ENCODE results near the gene NDUFB5.

The NDUFB5 gene

DNA sequence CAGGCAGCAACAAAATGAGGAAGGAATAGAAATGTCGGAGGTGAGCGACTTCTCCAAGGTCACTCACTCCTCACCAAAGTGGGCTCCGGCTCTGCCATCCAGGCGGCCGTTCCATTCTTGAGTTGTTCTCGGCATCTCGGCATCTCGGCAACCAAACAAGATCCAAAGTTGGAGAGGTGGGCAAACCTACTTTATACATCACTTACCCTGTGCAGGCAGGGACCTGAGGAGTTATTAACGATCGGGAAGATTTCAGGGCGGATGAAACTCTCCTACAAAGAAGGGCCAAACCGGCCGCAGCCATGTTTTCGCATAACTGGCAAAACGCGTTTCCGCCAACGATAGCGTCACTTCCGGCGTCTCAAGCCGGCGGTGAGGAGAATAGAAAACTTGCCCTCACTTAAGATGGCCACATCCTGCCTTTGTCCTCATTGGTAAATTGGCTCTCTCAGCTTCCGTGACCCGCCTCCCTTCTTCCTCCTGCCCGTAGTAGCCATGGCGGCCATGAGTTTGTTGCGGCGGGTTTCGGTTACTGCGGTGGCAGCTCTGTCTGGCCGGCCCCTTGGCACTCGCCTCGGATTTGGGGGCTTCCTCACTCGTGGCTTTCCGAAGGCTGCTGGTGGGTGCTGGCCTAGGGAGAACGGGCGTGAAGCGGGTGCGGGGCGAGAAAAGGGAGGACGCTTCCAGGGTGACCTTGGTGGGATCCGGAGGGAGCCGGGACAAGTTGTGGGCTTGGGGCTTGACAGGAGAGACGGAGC, at the start of gene NDUFB5, which contains the start of gene MRPL47:
NDUFB5 (plus strand) TSS at position 474 of the 758 bp plus-strand sequence; CDS start at position 496, 22 bp downstream.
MRPL47 (minus strand) TSS at position 318 of the 758 bp plus-strand sequence; CDS start at position 304, 14 bp downstream.
- peak; percentile 80 to 87 (median 83) for DNase-seq (ENCODE audit: low read depth in 3 of 3)

GRCh38 chr3:179558742-179559364, 45.7 kb upstream of the NDUFB5 start:
- peak; percentile 20 to 24 (median 24) for DNase-seq (ENCODE audit: low read depth in 3 of 3)

DNA sequence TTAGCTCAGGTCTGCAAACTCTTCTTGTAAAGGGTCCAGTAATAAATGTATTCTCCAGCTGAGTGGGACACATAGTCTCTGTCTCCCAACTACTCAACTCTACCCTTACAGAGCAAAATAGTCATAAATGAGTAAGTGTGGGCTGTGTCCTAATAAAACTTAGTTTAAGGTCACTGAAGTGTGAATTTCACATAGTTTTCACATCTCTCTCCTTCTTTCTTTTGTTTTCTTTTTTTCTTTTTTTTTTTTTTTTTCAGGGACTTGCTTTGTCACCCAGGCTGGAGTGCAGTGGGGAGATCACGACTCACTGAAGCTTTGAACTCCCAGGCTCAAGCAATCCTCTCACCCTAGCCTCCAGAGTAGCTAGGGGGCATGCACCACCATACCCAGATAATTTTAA, 43.8 kb upstream of the NDUFB5 start:
- no peak for DNase-seq (ENCODE audit: low read depth in 3 of 3)

- peak; percentile 99 for DNase-seq (ENCODE audit: low read depth in 3 of 3)
Observed at GRCh38 chr3:179562591-179563270, 41.9 kb upstream of the NDUFB5 start, which contains the start of gene ACTL6A. TSS of gene ACTL6A (plus strand) at chr3:179562926. CDS start at chr3:179563093, 167 bp downstream.

DNA sequence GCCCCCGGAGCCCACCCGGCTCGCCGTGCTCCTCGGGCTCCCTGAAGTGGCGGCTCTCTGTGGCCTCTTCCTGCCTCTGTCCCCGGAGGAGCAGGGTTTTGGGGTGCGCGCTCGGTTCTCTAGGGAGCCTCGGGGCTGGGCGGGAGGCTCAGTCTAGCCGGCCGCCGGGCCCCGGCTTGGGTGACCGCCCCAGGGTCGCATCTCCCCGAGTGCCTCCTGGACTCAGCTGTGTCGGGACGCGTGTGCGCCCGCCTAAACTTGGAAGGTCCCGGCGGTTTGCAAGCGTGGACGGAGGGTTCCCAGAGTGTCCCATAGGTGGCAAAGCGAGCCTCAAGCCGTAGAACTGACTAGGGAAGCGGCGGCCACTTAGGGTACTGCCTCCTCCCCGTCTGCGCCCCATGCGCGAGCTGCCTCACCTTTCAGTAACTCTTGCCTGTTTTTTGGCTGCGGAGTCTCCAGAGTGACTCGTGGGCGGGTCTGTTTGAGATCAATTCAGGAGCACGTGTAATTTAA, 41.3 kb upstream of the NDUFB5 start:
- peak; percentile 50 to 68 (median 55) for DNase-seq (ENCODE audit: low read depth in 3 of 3)

GRCh38 chr3:179565496-179565895, 39.1 kb upstream of the NDUFB5 start:
- DNase-seq (ENCODE audit: low read depth in 3 of 3) = no peak

DNA sequence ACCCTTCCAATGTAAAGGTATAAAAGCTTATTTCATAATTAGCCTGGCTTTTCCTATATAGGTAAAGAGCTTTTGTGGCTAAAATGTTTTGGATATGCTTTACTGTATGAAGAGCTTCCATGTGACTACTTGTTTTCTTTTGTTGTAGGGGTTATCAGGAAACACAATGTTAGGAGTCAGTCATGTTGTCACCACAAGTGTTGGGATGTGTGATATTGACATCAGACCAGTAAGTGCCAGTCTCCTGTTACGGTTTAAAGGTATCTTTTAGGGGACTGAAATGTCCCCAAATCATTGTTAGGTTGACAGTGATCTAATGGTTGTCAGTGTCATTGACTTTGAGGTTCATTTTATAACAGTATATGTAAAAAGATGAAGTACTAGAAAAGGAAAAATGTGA, 23.6 kb upstream of the NDUFB5 start:
- no peak for DNase-seq (ENCODE audit: low read depth in 3 of 3)

- DNase-seq (ENCODE audit: low read depth in 3 of 3) = no peak
Observed at GRCh38 chr3:179589143-179589542, 15.5 kb upstream of the NDUFB5 start.

- DNase-seq (ENCODE audit: low read depth in 3 of 3) = no peak
Observed at GRCh38 chr3:179590669-179591068, 13.9 kb upstream of the NDUFB5 start.

- no peak for DNase-seq (ENCODE audit: low read depth in 3 of 3)
Observed at GRCh38 chr3:179591313-179591712, 13.3 kb upstream of the NDUFB5 start.

GRCh38 chr3:179599531-179599930, 5.1 kb upstream of the NDUFB5 start:
- no peak for DNase-seq (ENCODE audit: low read depth in 3 of 3)

- no peak for DNase-seq (ENCODE audit: low read depth in 3 of 3)
Observed at GRCh38 chr3:179603321-179603720, 1.3 kb upstream of the NDUFB5 start.

- no peak for DNase-seq (ENCODE audit: low read depth in 3 of 3)
Observed at GRCh38 chr3:179603831-179604230, 763 bp upstream of the NDUFB5 start.

- no peak for DNase-seq (ENCODE audit: low read depth in 3 of 3)
Observed at GRCh38 chr3:179606534-179607085, 2.0 kb downstream of the NDUFB5 start.

DNA sequence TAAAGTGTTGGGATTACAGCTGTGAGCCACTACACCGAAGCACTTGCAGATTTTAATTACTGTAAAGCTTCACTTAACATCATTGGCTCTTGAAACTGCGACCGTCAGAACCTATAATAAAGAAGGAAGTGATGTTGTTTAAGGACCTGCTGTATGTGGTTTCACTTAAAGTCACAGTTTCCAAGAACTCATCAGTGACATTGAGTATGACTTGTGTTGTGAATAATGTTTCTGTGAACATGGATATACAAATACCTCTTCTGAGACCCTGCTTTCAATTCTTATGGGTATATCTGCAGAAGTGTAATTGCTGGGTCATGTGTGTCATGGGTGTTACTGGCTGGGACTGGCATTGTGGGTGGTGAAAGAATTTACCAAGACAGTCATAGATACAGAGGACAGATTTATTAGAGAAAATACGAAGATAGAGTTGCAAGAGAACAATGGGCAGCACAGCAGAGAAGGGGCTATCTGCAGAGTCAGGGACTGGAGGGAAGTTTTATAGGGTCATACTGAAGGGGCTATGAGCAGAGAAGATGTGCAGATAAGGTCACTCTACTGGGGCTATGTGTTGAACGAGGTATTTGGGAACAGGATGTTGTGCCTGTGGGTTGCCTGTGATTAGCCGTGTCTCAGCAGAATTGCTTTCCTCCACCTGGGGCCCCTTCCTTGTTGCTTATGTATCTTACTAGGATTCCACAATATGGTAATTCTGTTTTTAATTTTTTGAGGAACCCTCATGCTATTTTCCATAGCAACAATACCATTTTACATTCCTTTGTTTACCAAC, 4.5 kb downstream of the NDUFB5 start:
- DNase-seq (ENCODE audit: low read depth in 3 of 3) = peak in 1 of 3 donors; percentile 7

DNA sequence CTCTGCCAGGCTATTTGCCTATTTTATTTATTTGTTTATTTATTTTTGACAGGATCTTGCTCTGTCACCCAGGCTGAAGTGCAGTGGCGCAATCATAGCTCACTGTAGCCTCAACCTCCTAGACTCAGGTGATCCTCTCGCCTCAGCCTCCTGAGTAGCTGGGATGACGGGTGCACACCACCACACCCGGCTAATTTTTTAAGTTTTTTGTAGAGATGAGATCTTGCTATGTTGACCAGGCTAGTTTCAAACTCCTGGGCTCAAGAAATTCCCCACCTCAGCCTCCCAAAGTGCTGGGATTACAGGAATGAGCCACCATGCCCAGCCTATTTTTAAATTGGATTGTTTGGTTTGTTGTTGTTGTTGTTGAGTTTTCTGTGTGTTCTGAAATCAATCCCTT, 5.5 kb downstream of the NDUFB5 start:
- DNase-seq (ENCODE audit: low read depth in 3 of 3) = no peak

DNA sequence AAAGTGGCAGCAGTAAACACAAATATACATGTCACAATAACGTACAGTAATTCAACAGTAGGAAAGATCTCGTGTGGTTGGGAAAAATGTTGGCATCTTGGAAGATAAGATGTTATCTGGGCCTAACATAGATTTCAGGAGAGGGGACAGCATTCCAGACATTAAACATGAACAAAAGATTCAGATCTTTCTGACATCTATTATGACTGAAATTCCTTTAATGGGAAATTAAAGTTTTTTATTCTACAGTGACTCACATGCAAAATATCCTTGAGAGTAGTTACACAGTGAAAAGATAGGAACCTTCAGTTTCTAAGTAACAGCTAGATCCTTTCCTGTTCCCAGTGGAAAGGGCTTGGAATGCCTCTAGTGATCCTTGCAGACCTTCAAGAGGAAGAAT, 9.2 kb downstream of the NDUFB5 start:
- DNase-seq (ENCODE audit: low read depth in 3 of 3) = no peak

DNA sequence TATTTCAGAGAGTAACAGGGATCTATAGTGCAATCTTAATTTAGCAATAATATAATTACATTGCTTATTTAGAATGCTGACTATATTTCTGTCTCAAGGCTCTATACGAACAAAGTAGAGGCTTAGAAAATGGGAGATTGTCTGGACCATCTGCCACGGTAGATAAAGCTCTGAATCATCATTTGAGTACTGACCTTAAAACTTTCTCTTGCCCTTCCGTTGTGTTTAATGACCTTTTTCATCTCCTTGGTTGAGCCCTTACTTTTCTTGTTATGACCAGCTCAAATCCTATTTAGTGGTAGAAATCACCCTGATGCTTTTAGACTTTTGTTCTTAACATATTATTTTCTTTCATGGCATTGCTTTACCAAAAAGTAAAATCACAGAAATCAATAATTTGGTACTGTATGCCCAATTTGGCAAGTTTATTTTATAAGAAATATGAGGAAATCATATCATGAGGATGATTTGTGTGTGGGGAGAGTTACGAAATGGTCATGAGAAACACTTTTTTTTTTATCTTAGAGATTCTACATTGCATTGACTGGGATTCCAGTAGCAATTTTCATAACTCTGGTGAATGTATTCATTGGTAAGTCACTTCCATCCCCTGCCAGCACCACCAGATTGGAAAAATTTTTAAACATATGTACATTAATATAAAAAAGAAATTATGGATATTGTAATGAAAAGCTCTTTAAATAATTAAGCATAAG, 11.0 kb downstream of the NDUFB5 start:
- no peak for DNase-seq (ENCODE audit: low read depth in 3 of 3)

- no peak for DNase-seq (ENCODE audit: low read depth in 3 of 3)
Observed at GRCh38 chr3:179622023-179622422, 17.4 kb downstream of the NDUFB5 start.

GRCh38 chr3:179624451-179624850, 19.9 kb downstream of the NDUFB5 start:
- DNase-seq (ENCODE audit: low read depth in 3 of 3) = no peak

All from stimulated activated CD4-positive, alpha-beta T cell treated with anti-CD3 and anti-CD28 coated beads, TNF-alpha, amount 100 ng/mL, for 48 hours (primary cell).